H1 (cell line): Measurements from ENCODE around the gene CCDC51. TPM values are rescaled to one million over a fixed set of nuclear protein-coding genes. Genes with fewer than 3 reads are reported as not detected.

Source experiments
- HDAC2 ChIP-seq, 2 experiments: fragments of 300-600 bp in 1 of 2; sonication (generic) in 1 of 2; IDR thresholded peaks; 2 replicates each; pipeline ENCODE4 v1.6.1; 2011 to 2012; ENCODE audit warnings: low read depth in 2 of 2, low read length in 2 of 2, mild to moderate bottlenecking in 2 of 2, moderate library complexity in 2 of 2, borderline replicate concordance in 1 of 2, inconsistent platforms in 1 of 2
- polyA plus RNA-seq, 7 experiments: library from polyadenylated mRNA; depleted of rRNA in 3 of 7; stranded (reverse) in 5 of 7; unstranded in 2 of 7; fragments of >200 nt in 5 of 7; fragments of 200-250 nt in 2 of 7; gene quantifications; 1 replicate in 5 of 7; 2 replicates in 1 of 7; 4 replicates in 1 of 7; pipeline versions ENCODE4 v1.2.1 to v1.2.3, GENCODE V29; 2011 to 2013; ENCODE audit warnings: missing spikeins in 2 of 7, mixed read lengths in 2 of 7
- total RNA-seq: library from RNA; stranded (reverse); fragmentation: NEBNext Ultra II Directional; extraction: Animal tissue kit (Norgen Biotek cat#: 25700); gene quantifications from 2 replicates; pipeline ENCODE4 v1.2.1, GENCODE V29; 2021

The CCDC51 gene
- total and polyA plus RNA-seq, 2 of the 8 experiments (the other 6 are each of a cell fraction or from before 2014, with no cell fraction given): 21.3 to 21.4 TPM

GRCh38 chr3:48403533-48404439, 36.1 kb downstream of the CCDC51 start (continued):
- TF ChIP-seq HDAC2 (IDR thresholded peaks at IDR 0.05; ENCODE audit: borderline replicate concordance in 1 of 2, low read depth in 2 of 2, low read length in 2 of 2): no peak
